Natural killer cell treated with Interleukin-12 subunit alpha and Interleukin-12 subunit beta and Interleukin-15 and Interleukin-18, amount 100 ng/mL, for 72 hours (primary cell): ENCODE measurements around the gene RRAGC. TPM values are rescaled to one million over a fixed set of nuclear protein-coding genes. Genes with fewer than 3 reads are reported as not detected.

Experiments used
- ATAC-seq, 2 donors: fragments of 150-1000 bp; cut with Tn5 transposase in 1 of 2; sonication (Bioruptor Pico), chemical (Tn5 transposase) in 1 of 2; 2 replicates each; pipeline ENCODE4 v1.10.0; 2021
- DNase-seq: peaks from one replicate; pipeline ENCODE4 v3.0.0; 2022; ENCODE audit warnings: low spot score
- H3K27ac Mint-ChIP-seq, 2 donors: 1 replicate in 1 of 2; 2 replicates in 1 of 2; pipeline ENCODE4 v1.8.0; 2022; ENCODE audit warnings: mixed read lengths in 2 of 2, mild to moderate bottlenecking in 1 of 2, moderate library complexity in 1 of 2
- H3K27me3 Mint-ChIP-seq, 2 donors: 1 replicate in 1 of 2; 2 replicates in 1 of 2; pipeline ENCODE4 v1.8.0; 2022; ENCODE audit warnings: mixed read lengths in 2 of 2
- H3K36me3 Mint-ChIP-seq: one replicate; pipeline ENCODE4 v1.8.0; 2022; ENCODE audit warnings: mixed read lengths
- H3K4me1 Mint-ChIP-seq, 2 donors: 1 replicate in 1 of 2; 2 replicates in 1 of 2; pipeline ENCODE4 v1.8.0; 2022; ENCODE audit warnings: low read depth in 2 of 2, mixed read lengths in 2 of 2, mild to moderate bottlenecking in 1 of 2
- H3K4me3 Mint-ChIP-seq: one replicate; pipeline ENCODE4 v1.8.0; 2022; ENCODE audit warnings: mixed read lengths
- H3K9me3 Mint-ChIP-seq: 2 replicates; pipeline ENCODE4 v1.8.0; 2022; ENCODE audit warnings: mixed read lengths
- total RNA-seq, 2 donors: library from RNA; stranded (reverse); gene quantifications; one replicate each; pipeline ENCODE4 v1.2.3, GENCODE V29; 2022

RRAGC gene
- total RNA-seq, 2 donors from 2014 or later = 18.3 to 24.2 TPM

DNA sequence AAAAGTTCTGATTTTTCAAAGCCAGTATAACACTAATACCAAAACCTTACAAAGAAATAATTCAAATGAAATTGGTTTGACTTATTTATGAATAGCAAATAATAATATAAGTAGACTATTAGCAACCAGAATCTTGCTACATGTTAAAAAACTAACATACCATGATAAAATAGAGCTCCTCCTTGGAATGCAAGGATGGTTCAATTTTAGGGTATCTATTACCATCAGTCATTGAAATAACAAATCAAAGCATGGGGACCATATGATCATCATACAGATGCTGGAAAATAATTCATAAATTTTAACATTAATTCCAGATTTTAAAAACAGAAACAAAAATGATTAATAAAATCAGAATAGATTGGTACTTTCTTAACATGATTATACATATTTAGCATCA lies 66.3 kb downstream of the RRAGC start:
- DNase-seq = no peak
- H3K27me3 Mint-ChIP-seq = peaks cover 38 to 43% of the 10 kb centered on the region in 2 donors
- H3K4me3 Mint-ChIP-seq = no peak overlapping the region
- no peaks in the 10 kb centered on the region for H3K4me1 Mint-ChIP-seq
- H3K9me3 Mint-ChIP-seq = peaks cover 5% of the 10 kb centered on the region
- no peak overlapping the region for H3K27ac Mint-ChIP-seq
- ATAC-seq = no peak
- H3K36me3 Mint-ChIP-seq = peaks cover 15% of the 10 kb centered on the region

DNA sequence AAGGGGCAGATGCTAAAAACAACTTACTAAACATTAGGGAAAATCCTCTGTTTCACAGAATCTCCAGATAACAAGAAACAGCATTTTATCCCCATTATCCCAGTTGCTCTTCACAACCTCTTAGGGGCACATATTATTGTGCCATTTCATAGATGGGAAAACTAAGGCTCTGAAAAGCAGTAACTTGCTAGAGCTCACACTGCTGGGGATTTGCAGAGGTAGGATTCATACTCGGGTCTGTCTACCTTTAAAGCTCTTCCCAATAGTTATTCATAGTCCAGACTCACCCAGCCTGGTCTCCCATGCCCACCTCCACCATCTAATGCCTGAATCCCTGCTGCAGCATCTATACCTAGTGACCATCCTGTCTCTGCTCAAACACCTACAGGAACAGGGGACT lies 67.7 kb downstream of the RRAGC start:
- Mint-ChIP-seq H3K27ac (no peak overlapping the region), H3K4me3 (no peak overlapping the region), H3K9me3 (peaks cover 5% of the 10 kb centered on the region), H3K4me1 (no peaks in the 10 kb centered on the region), H3K27me3 (peaks cover 43 to 48% of the 10 kb centered on the region in 2 donors), H3K36me3 (peaks cover 15% of the 10 kb centered on the region)
- ATAC-seq (no peak), DNase-seq (no peak)

DNA sequence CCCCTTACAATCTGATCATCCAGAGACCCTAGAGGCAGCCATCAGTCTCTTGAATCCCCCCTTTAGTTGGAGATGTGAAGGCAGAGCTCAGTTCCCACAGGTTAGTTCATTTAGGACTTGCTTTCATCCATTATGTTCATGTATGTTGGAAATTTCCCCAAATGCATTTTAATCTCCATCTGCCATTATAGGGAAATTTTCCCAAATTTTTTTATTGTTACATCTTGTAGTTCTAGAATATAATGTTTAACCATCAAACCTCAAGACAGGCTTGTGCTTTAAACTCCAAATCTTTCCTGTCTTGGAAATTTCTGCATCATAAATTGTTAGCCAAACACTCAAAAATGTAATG lies 68.4 kb downstream of the RRAGC start:
- Mint-ChIP-seq H3K4me3 (no peak overlapping the region), H3K27me3 (peaks cover 43 to 49% of the 10 kb centered on the region in 2 donors), H3K4me1 (no peaks in the 10 kb centered on the region), H3K9me3 (peaks cover 5% of the 10 kb centered on the region), H3K27ac (no peak overlapping the region), H3K36me3 (peaks cover 15% of the 10 kb centered on the region)
- ATAC-seq (no peak), DNase-seq (no peak)

DNA sequence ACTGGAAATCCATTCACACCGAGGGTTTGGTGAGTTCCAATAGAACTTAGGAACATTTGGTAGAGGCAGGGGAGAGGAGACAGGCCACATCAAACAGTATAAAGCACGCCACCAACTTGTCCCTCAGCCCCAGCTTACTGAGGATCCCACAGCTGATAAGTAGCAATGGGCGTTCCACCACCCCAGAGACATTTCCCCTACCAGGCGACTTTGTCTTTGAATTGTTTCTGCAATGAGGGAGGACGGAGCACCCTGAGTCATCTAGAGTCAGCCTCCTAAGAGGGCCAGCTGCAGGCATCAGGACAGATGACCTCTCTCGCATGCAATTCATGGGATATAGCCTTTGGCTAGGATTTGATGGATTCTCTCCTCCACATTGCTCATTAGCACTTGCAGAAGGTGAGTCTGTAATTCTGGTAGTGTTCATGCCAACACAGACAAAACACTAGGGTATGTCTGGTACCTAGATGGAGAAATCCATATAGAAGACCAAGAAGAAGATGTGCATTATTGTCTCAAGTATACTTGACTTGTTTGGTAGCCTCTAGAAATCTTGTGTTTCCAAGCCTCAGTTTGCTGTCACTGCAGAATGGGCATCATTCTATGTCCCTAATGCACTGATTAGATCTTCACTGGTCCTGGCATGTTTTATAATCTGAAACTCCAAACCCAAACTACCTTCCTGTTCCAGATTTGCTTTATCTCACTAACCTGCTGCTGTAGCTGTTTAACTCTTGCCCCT lies 69.0 kb downstream of the RRAGC start:
- no peak for ATAC-seq
- no peaks in the 10 kb centered on the region for H3K4me1 Mint-ChIP-seq
- no peak overlapping the region for H3K4me3 Mint-ChIP-seq
- no peak overlapping the region for H3K27ac Mint-ChIP-seq
- peaks cover 15% of the 10 kb centered on the region for H3K36me3 Mint-ChIP-seq
- no peak for DNase-seq
- H3K27me3 Mint-ChIP-seq = peaks cover 45 to 55% of the 10 kb centered on the region in 2 donors
- peaks cover 5% of the 10 kb centered on the region for H3K9me3 Mint-ChIP-seq

DNA sequence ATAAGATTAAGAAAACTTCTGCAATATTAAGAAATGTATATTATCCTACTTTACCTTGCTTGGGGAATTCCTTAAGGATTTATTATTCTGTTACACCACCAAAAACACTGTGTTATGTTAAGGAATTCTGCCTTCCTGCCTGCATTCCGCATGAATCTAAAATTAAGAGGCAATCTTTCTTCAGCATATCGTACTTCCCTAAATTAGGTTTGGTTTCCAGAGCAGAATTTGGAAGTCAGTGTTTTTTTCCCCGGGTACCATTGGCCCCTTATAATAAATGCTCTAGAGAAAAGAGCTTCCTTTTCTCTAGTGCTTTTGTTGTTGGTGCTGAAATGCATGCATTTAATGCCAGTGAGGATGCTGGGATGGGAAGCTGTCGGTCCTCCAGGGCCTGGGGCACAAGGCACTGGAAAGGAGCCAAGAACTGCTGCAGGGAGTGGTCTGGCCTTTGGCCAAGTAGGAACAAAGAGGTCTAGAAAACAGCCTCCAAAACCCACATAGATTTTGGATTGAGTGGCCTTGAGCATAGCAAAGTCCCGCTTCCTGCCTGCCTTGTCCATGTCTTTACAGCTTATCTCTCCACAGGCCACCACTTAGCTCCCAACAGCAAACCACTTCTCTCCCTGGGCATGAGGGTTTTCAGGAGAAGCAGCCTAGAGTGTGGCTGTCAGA lies 69.9 kb downstream of the RRAGC start:
- no peaks in the 10 kb centered on the region for H3K4me1 Mint-ChIP-seq
- H3K27ac Mint-ChIP-seq = no peak overlapping the region
- no peak overlapping the region for H3K4me3 Mint-ChIP-seq
- peaks cover 50 to 51% of the 10 kb centered on the region in 2 donors for H3K27me3 Mint-ChIP-seq
- H3K36me3 Mint-ChIP-seq = peaks cover 13% of the 10 kb centered on the region
- peaks cover 5% of the 10 kb centered on the region for H3K9me3 Mint-ChIP-seq
- ATAC-seq (no peak), DNase-seq (no peak)

DNA sequence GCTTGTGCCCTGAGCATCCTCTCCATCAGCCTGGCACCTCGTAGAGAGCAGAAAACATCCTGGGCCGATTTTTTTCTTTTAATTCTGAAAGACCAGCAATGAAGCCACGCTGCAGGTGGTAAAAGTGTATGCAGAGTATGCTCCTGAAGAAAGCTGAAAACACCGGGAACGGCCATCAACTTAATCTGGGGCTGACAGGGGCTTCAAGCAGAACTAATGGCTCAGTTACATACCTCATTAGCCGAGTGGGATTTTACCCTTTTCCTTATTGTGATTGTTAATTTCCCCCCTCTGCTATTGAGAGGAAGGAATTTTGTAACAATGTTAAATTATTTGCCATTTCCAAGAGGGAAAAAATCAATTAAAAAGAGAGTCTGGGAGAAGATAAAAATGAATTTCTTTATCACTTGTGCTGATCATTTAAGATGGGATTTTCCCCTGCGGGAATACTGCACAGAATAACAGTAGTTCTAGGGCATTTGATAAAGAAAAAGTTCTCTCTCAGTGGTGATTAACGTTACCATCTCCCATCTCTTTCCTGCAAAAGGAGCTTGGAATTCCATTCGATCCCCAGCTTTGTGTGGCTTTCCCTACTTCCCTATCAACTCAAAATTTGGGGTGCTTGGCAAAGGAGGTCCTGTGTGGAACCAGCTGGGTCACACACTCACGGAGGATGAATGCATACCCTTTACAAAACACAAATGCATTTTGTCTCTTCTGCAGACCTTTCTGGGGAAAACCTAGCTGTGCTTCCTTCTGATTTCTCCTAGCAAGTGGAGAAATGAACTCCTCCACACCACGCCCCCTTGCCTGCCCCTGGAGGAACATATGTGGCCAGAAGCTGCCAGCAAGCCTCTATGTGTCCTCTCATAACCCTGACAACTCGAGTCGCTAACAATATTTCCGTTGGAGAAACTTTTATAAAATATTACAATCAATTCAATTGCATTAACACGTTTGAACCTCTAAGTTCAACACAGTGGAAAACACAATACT lies 70.9 kb downstream of the RRAGC start:
- DNase-seq (no peak), ATAC-seq (no peak)
- Mint-ChIP-seq H3K9me3 (peaks cover 5% of the 10 kb centered on the region), H3K27ac (no peak overlapping the region), H3K4me3 (no peak overlapping the region), H3K36me3 (peaks cover 5% of the 10 kb centered on the region), H3K4me1 (no peaks in the 10 kb centered on the region), H3K27me3 (peaks cover 50 to 53% of the 10 kb centered on the region in 2 donors)

Other genes starting within 250 kb of the RRAGC start
- gene MYCBP, start 13.6 kb upstream of the RRAGC start, total RNA-seq = 10 to 100 TPM; 37.2 to 48.0 TPM
- gene GJA9, start 21.8 kb upstream of the RRAGC start, total RNA-seq = not detected
- not detected for gene RHBDL2, start 82.1 kb upstream of the RRAGC start, total RNA-seq
- 10 to 100 TPM; 71.0 to 88.3 TPM for gene AKIRIN1, start 131.5 kb upstream of the RRAGC start, total RNA-seq
- 100 to 1,000 TPM; 134 to 142 TPM for gene NDUFS5, start 166.6 kb upstream of the RRAGC start, total RNA-seq